PC-9 (cell line): Measurements from ENCODE around the gene RCN1. TPM values are rescaled to one million over a fixed set of nuclear protein-coding genes. Genes with fewer than 3 reads are reported as not detected.

Source experiments
- Bru-seq: library from RNA; stranded (reverse); fragments of 400-500 nt; gene quantifications from one replicate; lab custom pipeline; 2021; lab: Mats Ljungman, UMichigan
- BruChase-seq, 2 experiments: library from RNA; stranded (reverse); fragments of 400-500 nt; gene quantifications; one replicate each; lab custom pipeline; 2021; lab: Mats Ljungman, UMichigan
- BruUV-seq: library from RNA; stranded (reverse); fragments of 400-500 nt; replicated peaks from 2 replicates; lab custom pipeline; 2021; lab: Mats Ljungman, UMichigan
- CTCF ChIA-PET: fragments of 300-600 bp; sonication (Branson Sonifier 250); formaldehyde crosslinking; loops from one replicate; lab custom pipeline; 2022; ENCODE audit warnings: antibody characterized with exemption; lab: Charles Lee
- POLR2A ChIA-PET: fragments of 300-600 bp; sonication (Branson Sonifier 250); formaldehyde crosslinking; loops from one replicate; lab custom pipeline; 2022; ENCODE audit warnings: antibody characterized with exemption; ENCODE audit not compliant: unreplicated experiment; lab: Charles Lee
- DNase-seq, 2 experiments: peaks; one replicate each; pipeline versions ENCODE4 v3.0.0 to v3.0.0-alpha.2; 2015 to 2022; ENCODE audit warnings: mixed read lengths in 1 of 2
- H2AFZ ChIP-seq: fragments of 200-600 bp; sonication (generic); 2 replicates; pipeline ENCODE4 v1.8.1; 2017; ENCODE audit warnings: antibody characterized with exemption
- H3F3A ChIP-seq: fragments of 200-600 bp; sonication (generic); 2 replicates; pipeline ENCODE4 v1.8.1; 2017; ENCODE audit warnings: antibody characterized with exemption, mild to moderate bottlenecking, low read depth; ENCODE audit not compliant: insufficient read depth
- H3K27ac ChIP-seq: fragments of 200-600 bp; sonication (generic); 2 replicates; pipeline ENCODE4 v1.6.1; 2016; ENCODE audit warnings: mixed run types
- H3K27me3 ChIP-seq: fragments of 200-600 bp; sonication (generic); 2 replicates; pipeline ENCODE4 v1.6.1; 2016; ENCODE audit warnings: low read depth, mixed run types; ENCODE audit not compliant: insufficient read depth
- H3K36me3 ChIP-seq: fragments of 200-600 bp; sonication (generic); 2 replicates; pipeline ENCODE4 v1.6.1; 2016; ENCODE audit warnings: low read depth, mixed run types
- H3K4me1 ChIP-seq: fragments of 200-600 bp; sonication (generic); replicated peaks from 2 replicates; pipeline ENCODE4 v1.6.1; 2016; ENCODE audit warnings: mixed run types; ENCODE audit not compliant: insufficient read depth
- H3K4me2 ChIP-seq: fragments of 200-600 bp; sonication (generic); 2 replicates; pipeline ENCODE4 v1.6.1; 2017; ENCODE audit warnings: mixed run types
- H3K4me3 ChIP-seq: fragments of 200-600 bp; sonication (generic); 2 replicates; pipeline ENCODE4 v1.6.1; 2016; ENCODE audit warnings: mixed run types
- H3K79me2 ChIP-seq: fragments of 200-600 bp; sonication (generic); 2 replicates; pipeline ENCODE4 v1.6.1; 2017; ENCODE audit warnings: low read depth, mixed run types
- H3K9me2 ChIP-seq: fragments of 200-600 bp; sonication (generic); 2 replicates; pipeline ENCODE4 v1.8.1; 2017; ENCODE audit warnings: mild to moderate bottlenecking; ENCODE audit not compliant: insufficient read depth
- H3K9me3 ChIP-seq: fragments of 200-600 bp; sonication (generic); 2 replicates; pipeline ENCODE4 v1.8.1; 2016; ENCODE audit warnings: low read depth; ENCODE audit not compliant: insufficient read depth
- H4K20me1 ChIP-seq: fragments of 200-600 bp; sonication (generic); 2 replicates; pipeline ENCODE4 v1.8.1; 2017; ENCODE audit not compliant: insufficient read depth
- EZH2 ChIP-seq: fragments of 200-600 bp; sonication (generic); IDR thresholded peaks from 2 replicates; pipeline ENCODE4 v1.8.0; 2017; ENCODE audit warnings: antibody characterized with exemption, low read depth
- intact Hi-C: fragments of 100-400 bp; cut with micrococcal nuclease; formaldehyde crosslinking; loops from one replicate; pipeline ENCODE4 v1.10.0; 2022; ENCODE audit not compliant: unreplicated experiment
- long read RNA-seq: library from polyadenylated mRNA; stranded (forward); transcript quantifications from one replicate; pipeline ENCODE4 v2.0.0, GENCODE V29; 2022
- total RNA-seq: library from RNA; stranded (reverse); gene quantifications from 2 replicates; pipeline ENCODE4 v1.2.3, GENCODE V29; 2021
- TF ChIP-seq, protein P1 (sequence below): fragments of 200-600 bp; sonication (generic); conservative IDR thresholded peaks from 2 replicates; pipeline ENCODE4 v1.6.1; 2017; ENCODE audit warnings: mixed run types, antibody characterized with exemption, mild to moderate bottlenecking, moderate library complexity

The RCN1 gene
- total RNA-seq (206 and 211 TPM in 2 replicates), Bru-seq, nascent RNA (percentile 99 among the genes with signal in this experiment), BruChase-seq, experiment 1, labeled RNA remaining after a 2-hour chase (percentile 100 among the genes with signal in this experiment), BruChase-seq, experiment 2, labeled RNA remaining after a 6-hour chase (percentile 100 among the genes with signal in this experiment)
- long read RNA-seq, transcript RCN1-201 (6 exons, 2,572 nt) = major isoform, 339 of 362 reads
- long read RNA-seq, partial matches to known transcripts = 13 of 362 reads
- long read RNA-seq, other reads (novel, unspliced or antisense) = 4 of 362 reads

DNA sequence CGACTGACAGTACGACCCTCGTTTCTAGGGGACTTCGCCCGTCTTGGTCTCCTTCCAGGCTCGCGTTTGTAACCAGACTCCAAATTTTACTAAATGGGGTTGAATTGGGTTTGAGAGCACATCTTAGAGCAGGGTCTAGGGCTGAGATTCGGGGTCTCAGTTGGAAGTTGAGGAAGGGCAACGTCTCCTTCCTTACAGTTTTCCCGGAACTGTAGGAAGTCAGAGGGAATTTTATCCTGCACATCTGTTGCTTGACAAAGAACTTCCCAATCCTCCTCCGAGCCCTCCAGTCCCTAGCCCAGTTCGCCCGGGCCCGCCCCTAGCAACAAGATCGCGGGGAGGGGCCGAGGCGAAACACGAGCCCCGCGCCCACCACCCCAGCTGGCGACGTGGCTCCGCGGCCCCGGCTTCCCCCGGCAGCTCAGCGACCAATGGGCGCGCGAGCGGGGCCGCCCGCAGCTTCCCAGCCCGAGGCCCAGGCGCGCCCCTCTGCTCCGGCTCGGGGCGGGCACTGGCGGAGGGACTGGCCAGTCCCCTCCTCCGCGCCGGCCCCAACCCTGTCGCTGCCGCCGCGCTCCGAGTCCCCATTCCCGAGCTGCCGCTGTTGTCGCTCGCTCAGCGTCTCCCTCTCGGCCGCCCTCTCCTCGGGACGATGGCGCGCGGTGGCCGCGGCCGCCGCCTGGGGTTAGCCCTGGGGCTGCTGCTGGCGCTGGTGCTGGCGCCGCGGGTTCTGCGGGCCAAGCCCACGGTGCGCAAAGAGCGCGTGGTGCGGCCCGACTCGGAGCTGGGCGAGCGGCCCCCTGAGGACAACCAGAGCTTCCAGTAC, at the start of gene RCN1:
TSS of gene RCN1 (plus strand) at position 530 of the 826 bp plus-strand sequence. CDS start at position 653, 123 bp downstream.
- Histone ChIP-seq H2AFZ (peak within 1 kb of the TSS; percentile 70), H3K9me3 (no peaks in the 10 kb centered on the region), H3K79me2 (peaks cover 46% of the 10 kb centered on the region), H3K4me1 (peaks cover 58% of the 10 kb centered on the region), H3K9me2 (no peaks in the 10 kb centered on the region), H3K36me3 (peaks cover 10% of the 10 kb centered on the region; the same call in 1 of the 2 replicates), H4K20me1 (peaks cover 38% of the 10 kb centered on the region), H3K27ac (peak within 1 kb of the TSS; percentile 89), H3K27me3 (no peaks in the 10 kb centered on the region), H3K4me3 (peak within 1 kb of the TSS; percentile 70), H3F3A (peaks cover 31% of the 10 kb centered on the region), H3K4me2 (peak within 1 kb of the TSS; percentile 90)
- DNase-seq = peak; percentile 48 to 82
- ChIA-PET POLR2A (interaction anchor here (0.6 to 0.7 kb wide), 4 partner anchors 17 to 417 kb away, joined by 3 to 4 read pairs (median 4); no protein-coding TSS in a partner anchor), CTCF (interaction anchor here (0.6 kb wide), 3 partner anchors 38 to 219 kb away, joined by 3 to 7 read pairs (median 7); no protein-coding TSS in a partner anchor)
- no TSS peak for BruUV-seq
- TF ChIP-seq, protein P1, sequence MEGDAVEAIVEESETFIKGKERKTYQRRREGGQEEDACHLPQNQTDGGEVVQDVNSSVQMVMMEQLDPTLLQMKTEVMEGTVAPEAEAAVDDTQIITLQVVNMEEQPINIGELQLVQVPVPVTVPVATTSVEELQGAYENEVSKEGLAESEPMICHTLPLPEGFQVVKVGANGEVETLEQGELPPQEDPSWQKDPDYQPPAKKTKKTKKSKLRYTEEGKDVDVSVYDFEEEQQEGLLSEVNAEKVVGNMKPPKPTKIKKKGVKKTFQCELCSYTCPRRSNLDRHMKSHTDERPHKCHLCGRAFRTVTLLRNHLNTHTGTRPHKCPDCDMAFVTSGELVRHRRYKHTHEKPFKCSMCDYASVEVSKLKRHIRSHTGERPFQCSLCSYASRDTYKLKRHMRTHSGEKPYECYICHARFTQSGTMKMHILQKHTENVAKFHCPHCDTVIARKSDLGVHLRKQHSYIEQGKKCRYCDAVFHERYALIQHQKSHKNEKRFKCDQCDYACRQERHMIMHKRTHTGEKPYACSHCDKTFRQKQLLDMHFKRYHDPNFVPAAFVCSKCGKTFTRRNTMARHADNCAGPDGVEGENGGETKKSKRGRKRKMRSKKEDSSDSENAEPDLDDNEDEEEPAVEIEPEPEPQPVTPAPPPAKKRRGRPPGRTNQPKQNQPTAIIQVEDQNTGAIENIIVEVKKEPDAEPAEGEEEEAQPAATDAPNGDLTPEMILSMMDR = no peak
- intact Hi-C loops = loop anchor here (2.0 to 5.0 kb wide), 2 partner anchors 28 to 38 kb away; no protein-coding TSS in a partner anchor

DNA sequence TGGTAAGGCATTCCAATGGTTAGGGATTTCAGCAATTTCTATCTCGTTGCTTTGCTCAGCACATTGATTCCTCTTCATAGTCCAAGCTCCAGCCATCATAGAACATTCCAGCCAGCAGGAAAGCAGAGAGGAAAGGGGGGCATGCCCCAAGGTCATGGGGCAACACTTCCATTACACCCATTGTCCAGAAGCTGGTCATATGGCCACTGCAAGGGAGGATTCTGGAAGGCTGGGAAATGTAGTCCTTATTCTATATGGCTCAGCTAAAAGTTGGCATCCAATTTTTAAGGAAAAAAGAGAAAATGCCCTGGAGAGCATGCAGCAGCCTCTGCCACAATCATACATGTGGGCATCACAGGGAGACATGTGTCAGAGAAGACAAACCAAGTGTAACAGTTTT, 47.1 kb upstream of the RCN1 start:
- BruUV-seq = no TSS peak
- H3K4me1 ChIP-seq = no peaks in the 10 kb centered on the region
- CTCF ChIA-PET = no interaction called here
- H4K20me1 ChIP-seq = no peaks in the 10 kb centered on the region
- intact Hi-C loops = no loop called here
- POLR2A ChIA-PET = no interaction called here
- no peak for TF ChIP-seq EZH2
- TF ChIP-seq, protein P1 = no peak
- no peaks in the 10 kb centered on the region for H3K36me3 ChIP-seq
- DNase-seq = no peak
- no peak overlapping the region for H3K4me3 ChIP-seq
- H2AFZ ChIP-seq = no peak overlapping the region
- H3K9me2 ChIP-seq = peaks cover 8% of the 10 kb centered on the region
- no peak overlapping the region for H3K27ac ChIP-seq
- peaks cover 8% of the 10 kb centered on the region; the same call in 1 of the 2 replicates for H3K27me3 ChIP-seq
- H3K79me2 ChIP-seq = no peaks in the 10 kb centered on the region
- H3K9me3 ChIP-seq = no peaks in the 10 kb centered on the region
- no peaks in the 10 kb centered on the region for H3F3A ChIP-seq
- no peak overlapping the region for H3K4me2 ChIP-seq

GRCh38 chr11:32044158-32044863, 46.6 kb upstream of the RCN1 start:
- BruUV-seq = no TSS peak
- no peaks in the 10 kb centered on the region for H3K4me1 ChIP-seq
- intact Hi-C loops = no loop called here
- no peak for DNase-seq
- peaks cover 8% of the 10 kb centered on the region for H3K9me2 ChIP-seq
- no peaks in the 10 kb centered on the region for H3K9me3 ChIP-seq
- H3K36me3 ChIP-seq = no peaks in the 10 kb centered on the region
- no peaks in the 10 kb centered on the region for H4K20me1 ChIP-seq
- peaks cover 8% of the 10 kb centered on the region; the same call in 1 of the 2 replicates for H3K27me3 ChIP-seq
- no peak for TF ChIP-seq EZH2
- TF ChIP-seq, protein P1 = no peak
- CTCF ChIA-PET = no interaction called here
- POLR2A ChIA-PET = no interaction called here
- H2AFZ ChIP-seq = no peak overlapping the region
- no peaks in the 10 kb centered on the region for H3F3A ChIP-seq
- no peaks in the 10 kb centered on the region for H3K79me2 ChIP-seq
- no peak overlapping the region for H3K4me2 ChIP-seq
- no peak overlapping the region for H3K27ac ChIP-seq
- no peak overlapping the region for H3K4me3 ChIP-seq
